RPMI7951 (cell line): ENCODE data around the gene STX8. TPM values are rescaled to one million over a fixed set of nuclear protein-coding genes. Genes with fewer than 3 reads are reported as not detected.
"Not testable (repeated sequence)": the region's sequence is repeated elsewhere in the genome, so short reads cannot be mapped to it uniquely, and the experiment has no call there.

ENCODE experiments used
- DNase-seq: peaks from one replicate; pipeline ENCODE4 v3.0.0-alpha.2; 2012; ENCODE audit warnings: low read depth
- total RNA-seq: library from RNA; depleted of rRNA; stranded (reverse); fragments of >200 nt; shearing (Covaris generic); gene quantifications from 2 replicates; pipeline ENCODE4 v1.2.3, GENCODE V29; 2014

Gene STX8
- total RNA-seq, 1 experiment from 2014 or later = 117 TPM

- peak; percentile 78 for DNase-seq
Measured at GRCh38 chr17:9346296-9346926, 229.2 kb downstream of the STX8 start.

- no peak for DNase-seq
Measured at GRCh38 chr17:9343516-9343915, 232.1 kb downstream of the STX8 start.

- DNase-seq = no peak
Measured at GRCh38 chr17:9342225-9342624, 233.4 kb downstream of the STX8 start.

DNA sequence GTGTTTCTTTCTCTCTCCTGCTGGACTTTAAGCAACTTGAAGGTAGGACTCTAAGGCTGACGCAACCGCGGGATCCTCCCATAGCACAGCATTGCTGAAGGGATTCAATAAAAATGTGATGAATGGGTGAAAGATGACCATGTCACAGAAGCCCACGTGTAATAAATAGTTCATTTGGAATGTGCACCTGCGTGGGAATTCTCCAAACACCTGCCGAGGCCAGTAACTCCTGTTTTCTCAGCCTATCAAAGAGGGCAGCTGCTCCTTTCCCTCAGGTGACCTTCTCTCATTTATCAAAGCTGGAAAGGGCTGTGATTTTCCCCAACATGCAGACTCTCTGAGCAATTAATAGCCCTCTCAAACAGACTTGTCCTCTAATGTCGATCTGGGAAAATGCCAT lies 235.7 kb downstream of the STX8 start:
- no peak for DNase-seq

DNA sequence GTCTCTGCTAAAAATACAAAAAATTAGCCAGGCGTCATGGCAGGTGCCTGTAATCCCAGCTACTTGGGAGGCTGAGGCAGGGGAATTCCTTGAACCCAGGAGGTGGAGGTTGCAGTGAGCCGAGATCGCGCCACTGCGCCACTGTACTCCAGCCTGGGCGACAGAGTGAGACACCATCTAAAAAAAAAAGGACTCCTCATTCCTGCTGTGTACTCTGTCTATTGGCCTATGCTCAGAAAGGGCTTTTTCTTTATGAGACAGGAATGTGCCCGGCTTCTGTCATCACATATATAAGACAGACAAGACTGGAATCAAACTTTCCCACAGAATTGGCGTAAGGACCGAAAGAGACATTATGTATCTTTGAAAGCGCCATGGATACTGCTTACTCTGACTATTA lies 236.1 kb downstream of the STX8 start:
- not testable (repeated sequence) for DNase-seq

DNA sequence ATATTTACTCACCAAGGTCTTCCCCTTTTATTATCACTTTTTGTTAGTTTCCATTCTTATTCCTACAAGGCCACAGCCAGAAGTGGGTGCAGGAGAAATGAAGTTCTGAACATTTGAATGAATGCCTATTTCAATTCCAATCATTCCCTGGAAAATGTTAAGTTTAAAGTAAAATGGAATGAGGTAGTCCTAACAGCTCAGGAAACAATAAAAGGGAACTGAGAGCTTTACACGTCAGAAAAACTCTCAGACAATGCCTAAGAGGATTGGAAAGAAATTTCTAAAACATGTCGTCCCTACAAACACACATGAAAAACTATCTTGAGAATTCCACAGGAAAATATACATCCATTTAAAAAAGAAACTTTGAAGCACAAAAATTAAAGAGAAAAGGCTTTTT lies 238.8 kb downstream of the STX8 start:
- DNase-seq = no peak

GRCh38 chr17:9334536-9335446 lies 240.8 kb downstream of the STX8 start:
- DNase-seq = no peak

DNA sequence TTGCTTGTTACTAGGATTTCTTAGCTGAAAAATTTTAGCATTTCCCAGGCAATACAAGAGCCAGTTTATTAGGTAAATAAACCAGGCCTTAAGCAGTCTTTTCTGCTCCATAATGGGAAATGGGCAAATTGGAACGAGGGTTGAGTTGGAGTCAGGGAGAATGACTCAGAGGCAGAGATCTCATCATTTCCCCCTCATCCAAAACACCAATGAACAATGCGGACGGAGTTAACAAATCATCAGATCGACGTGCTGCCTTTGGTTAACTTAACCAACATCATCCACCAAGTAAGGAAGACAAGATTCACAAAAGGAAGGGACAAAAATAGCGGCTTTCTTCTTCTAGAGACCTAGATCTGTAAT lies 243.5 kb downstream of the STX8 start:
- peak; percentile 74 for DNase-seq

DNA sequence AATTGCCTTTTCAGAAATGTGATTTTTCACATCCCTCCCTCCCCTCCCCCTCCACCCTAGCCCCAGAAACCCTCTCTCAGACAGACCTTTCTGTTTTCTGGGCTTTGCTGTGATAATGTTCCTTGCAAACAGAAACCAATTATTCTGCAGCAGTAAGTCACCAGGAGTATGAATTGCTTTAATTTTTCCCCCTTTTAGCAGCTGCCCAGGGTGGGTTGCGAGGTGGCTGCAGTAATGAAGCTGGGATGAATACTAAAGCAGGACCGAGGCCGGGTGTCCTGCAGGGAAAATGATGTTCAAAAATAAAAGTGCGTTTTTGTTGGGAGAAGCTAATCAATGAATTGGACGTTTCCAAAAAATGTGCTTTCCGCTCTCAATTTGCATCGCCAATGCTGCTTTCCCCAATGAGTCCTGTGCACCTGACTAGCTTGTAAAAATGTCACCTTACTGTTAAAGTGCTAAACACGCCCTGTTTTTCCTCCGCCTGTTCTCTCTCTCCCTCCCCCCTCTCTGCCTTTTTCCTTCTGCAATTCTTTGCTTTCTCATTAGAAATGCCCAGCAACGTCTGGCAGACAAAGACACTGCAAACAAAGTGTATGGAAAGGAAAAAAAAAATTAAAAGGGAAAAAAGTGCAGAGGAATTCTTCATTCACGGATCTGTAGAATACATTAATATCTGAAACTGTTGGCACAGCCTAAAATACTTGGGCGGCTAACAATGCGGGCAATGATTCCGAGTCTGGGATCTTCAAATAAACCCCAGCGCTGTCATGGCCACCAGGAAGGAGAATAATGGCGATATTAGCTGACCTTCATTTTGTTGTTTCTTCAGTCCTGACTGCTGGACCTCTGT lies 244.1 kb downstream of the STX8 start:
- no peak for DNase-seq

DNA sequence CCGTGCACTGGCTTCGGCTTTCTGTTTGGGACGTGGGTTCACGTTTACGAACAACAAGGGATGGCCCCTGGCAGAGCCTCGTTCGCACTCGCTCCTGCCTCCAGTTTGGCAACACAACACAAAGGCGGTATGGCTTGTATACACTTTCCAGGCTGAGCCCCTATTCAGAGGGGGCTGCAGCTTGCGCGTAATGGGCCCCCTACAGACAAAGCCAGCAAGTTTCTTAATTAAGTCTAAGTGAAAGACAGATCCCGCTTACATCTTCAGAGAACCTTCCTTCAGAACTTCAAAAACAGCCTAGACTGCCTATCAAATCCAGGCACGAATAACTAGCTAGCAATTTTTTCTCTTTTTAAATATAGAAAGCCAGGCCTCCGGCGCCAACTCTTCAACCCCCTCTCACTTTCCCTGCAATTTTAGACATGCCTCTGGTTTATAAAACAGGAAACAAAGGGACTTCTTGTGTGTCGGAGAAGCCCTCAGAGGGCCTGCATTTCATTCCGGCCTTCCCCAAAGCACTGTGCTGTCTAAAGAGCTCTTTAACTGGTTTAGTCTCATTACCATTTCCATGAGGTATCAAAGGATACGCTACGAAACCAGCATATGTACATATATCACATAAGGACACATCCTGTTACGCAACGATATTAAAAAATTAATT lies 244.9 kb downstream of the STX8 start:
- DNase-seq = peak; percentile 27

DNA sequence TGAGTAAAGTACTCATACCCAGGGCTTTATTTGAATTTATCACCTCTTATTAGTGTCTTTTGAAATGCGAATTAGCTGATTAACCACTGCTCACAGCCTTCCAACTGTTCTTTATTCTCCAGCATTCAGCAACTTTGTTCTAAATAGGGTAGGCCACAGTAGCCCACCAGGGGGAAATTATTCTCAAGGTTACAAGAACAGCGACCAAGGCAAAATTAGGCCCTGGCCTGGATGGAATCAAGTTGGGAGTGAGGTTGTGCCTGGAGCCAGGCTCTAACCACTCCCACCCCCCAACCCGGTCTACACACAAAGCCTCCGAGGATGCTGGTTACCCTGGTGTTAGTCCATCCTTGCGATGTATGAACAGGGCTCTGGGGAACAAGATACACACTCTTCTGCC lies 245.5 kb downstream of the STX8 start:
- no peak for DNase-seq

DNA sequence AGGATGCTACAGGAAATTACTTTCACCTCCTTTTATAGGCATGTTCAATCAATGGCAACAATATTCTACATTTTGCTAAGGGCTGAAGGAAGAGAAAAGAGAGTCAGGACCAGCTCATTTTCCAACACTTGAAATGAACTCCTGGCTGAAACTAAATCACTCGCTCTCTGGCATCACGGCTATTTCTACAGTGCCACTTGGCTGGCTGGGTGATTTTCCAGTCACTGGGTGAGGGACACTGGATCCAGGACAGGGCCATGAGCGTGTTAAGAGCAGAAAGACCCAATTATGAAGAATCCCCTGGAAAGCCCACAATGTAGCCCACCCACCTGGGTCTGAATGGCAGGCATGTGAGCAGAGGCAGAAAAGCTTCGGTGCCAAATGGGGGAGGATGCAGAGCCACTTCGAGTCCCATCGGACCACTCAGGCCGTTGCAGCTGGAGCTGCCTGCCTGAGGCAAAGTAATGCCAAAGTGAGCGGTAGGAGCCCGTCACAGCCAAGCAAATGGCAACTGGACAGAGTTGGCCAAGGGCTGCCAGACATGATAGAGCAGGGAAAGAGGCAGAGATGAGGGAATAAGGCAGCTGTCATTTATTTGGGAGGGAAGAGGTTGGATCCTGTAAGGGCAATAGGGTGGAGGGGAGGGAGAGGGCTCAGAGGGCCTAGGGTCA lies 246.2 kb downstream of the STX8 start:
- peak; percentile 9 for DNase-seq

- DNase-seq = no peak
Measured at GRCh38 chr17:9324864-9325263, 250.8 kb downstream of the STX8 start.

- no peak for DNase-seq
Measured at GRCh38 chr17:9322326-9322725, 253.3 kb downstream of the STX8 start.

DNA sequence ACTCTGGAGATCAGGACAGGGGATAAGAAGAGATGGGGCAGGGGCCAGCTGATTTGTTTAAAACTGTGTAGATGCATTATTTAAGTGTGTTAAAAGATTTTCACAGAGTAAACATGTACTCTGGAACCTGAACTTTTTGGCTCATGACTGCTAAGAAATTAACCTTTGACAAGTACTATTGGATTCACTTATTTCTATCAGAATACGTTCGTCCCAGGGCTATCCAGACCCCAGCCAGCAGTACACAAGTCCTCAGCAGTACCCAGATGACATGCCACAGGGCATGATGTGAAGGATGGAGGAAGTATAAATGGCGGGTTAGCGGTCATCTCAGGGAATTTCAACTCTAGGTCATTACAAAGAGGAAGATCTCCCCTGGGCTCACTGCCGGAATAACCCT lies 253.7 kb downstream of the STX8 start:
- no peak for DNase-seq

DNA sequence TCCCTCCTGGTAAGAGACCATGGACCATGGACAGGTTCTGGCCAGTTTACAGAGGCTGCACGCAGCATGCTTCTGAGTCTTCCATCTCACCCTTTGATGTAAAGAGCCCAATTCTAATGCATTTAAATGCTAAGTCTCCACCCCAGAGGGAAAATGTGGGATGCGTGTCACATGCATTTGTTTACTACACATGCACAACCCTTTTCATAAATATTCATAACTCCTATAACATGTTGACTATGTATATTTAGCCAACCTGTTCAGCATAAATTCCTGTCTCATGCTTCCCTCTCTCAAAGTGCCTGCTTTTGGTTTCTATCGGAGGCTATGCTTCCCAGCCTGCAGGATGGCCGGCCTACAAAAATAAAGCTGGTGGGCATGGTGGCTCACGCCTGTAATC lies 260.3 kb downstream of the STX8 start:
- no peak for DNase-seq

GRCh38 chr17:9313346-9313745 lies 262.3 kb downstream of the STX8 start:
- DNase-seq = no peak

- DNase-seq = no peak
Measured at GRCh38 chr17:9309216-9309615, 266.4 kb downstream of the STX8 start.

GRCh38 chr17:9308069-9308468 lies 267.6 kb downstream of the STX8 start:
- DNase-seq = no peak

GRCh38 chr17:9307313-9307998 lies 268.2 kb downstream of the STX8 start:
- DNase-seq = no peak

DNA sequence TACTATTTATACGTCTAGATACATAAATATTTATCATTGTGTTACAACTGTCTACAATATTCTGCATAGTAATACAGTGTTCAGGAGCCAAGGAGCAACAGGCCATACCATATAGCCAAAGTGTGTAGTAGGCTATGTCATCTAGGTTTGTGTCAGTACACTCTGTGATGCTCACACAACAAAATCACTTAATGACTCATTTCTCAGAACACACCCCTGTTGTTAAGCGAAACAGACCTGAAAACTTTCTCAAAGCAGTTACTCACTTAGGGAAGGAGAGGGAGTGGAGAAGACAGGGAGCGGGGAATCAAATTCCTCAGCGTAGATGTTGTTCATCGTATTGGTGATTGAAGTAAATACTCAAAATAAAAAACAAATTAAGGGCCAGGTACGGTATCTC lies 269.5 kb downstream of the STX8 start:
- no peak for DNase-seq
